HG02840 (cell line): ENCODE results near the gene TAF5L.

Experiments used
- ATAC-seq: cut with Tn5 transposase; IDR thresholded peaks from one replicate; pipeline ENCODE4 v1.9.1; 2021; ENCODE audit warnings: mild to moderate bottlenecking, moderate library complexity, moderate number of reproducible peaks; ENCODE audit not compliant: unreplicated experiment, low FRiP score

The TAF5L gene

GRCh38 chr1:229625915-229626831 lies at the start of gene TAF5L, which contains the start of gene URB2:
Gene TAF5L (minus strand): TSS chr1:229626122. CDS start chr1:229614482, 11,640 bp downstream.
Gene URB2 (plus strand): TSS chr1:229626247. CDS start chr1:229627634, 1,387 bp downstream.
- ATAC-seq = peak; percentile 73

DNA sequence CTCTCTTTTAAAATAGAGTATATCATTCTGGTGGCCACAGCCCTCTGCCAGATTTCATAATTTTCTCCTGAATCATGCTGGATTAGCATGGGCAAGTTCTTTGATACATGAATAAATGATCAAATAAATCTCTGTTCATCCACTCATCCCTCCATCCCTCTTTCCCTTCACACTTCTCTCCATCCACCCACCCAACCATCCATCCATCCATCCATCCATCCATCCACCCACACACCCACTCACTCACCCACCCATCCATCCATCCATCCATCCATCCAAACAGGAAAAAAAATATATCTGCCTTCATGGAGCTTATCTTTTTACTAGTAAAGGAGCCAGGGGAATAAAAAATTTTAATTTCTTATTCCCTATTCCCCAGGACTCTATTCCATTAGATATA lies 49.5 kb upstream of the TAF5L start:
- no peak for ATAC-seq

- ATAC-seq = no peak
Observed at GRCh38 chr1:229674042-229674441, 48.1 kb upstream of the TAF5L start.

DNA sequence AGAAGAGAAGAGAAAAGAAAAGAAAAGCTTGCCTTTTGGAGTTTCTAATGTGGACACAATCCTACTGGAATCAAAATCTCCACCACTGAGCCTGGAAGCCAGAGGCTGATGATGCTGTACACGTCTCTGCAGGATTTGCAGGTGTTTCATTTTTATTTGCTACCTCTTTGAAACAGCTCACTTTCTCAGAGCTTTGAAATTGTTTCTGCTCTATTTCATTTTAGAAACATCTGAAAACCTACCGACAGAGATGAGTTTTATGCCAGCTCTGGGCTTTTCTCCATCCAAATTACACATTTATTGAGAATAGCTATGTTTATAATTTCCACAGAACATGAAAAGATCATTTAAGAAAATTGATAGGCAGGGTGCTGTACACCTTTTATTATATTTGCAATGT lies 46.3 kb upstream of the TAF5L start:
- no peak for ATAC-seq

DNA sequence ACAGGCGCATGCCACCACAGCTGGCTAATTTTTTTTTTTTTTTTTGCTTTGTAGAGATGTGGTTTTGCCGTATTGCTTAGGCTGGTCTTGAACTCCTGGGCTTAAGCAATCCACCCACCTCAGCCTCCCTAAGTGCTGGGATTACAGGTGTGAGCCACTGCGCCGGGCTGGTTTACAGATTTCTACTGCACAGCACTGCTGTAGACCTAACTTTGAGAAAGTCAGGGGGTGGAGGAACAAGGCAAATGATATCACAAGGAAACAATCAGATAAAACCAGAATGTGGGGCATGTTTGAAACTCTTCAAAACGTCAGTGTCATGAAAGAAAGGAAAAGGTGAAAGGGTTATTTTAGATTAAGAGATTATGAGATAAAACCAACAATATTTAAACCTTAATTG lies 45.4 kb upstream of the TAF5L start:
- ATAC-seq = no peak

DNA sequence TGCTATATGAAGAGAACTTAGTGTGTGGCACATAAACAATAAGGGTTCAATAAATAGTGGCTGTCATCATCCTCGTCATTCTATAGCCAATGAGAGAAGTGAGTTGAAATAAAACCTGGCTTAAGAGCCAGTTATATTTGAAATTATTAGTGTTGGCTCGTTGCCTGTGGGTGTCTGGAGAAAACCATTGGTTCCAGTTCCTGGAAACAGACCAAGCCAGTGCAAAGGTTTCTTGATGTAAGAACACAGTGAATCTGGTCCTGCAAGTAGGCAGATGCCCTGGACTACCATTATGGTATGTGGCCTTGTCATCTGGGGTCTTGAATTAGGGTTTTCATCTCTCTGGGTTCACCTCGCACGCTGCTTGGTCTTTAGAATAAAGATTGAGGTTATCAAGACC lies 43.4 kb upstream of the TAF5L start:
- no peak for ATAC-seq

- no peak for ATAC-seq
Observed at GRCh38 chr1:229666585-229666984, 40.7 kb upstream of the TAF5L start.

DNA sequence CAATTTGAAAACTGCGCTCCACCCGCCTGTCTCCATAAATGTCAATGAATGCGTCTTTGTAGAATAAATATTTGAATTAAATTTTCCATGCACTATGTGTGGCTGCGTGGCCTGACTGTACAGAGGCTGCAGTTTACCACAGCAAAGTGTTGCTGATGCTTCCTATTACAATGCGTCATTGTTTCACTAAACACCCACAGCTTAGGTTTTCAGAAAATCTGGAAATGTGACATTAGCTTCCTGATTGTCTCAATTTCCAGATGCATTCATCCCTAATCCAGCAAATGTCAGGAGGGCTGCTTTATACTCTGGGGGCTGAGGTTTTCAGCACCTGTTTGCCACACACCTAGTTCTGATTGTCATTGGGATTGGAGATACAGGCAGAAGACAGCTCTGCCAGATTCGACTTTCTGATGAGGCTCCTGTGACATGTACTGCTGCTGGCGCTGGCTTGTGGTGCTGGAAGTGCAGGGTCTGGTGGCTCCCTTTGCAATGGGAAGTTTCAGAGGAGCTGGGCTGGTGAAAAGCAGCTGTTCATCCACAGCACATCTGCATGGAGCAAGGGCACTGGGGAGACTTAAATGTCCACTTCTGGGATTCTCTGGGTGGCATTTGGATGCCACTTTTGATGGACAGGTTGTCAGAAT lies 40.1 kb upstream of the TAF5L start:
- no peak for ATAC-seq

DNA sequence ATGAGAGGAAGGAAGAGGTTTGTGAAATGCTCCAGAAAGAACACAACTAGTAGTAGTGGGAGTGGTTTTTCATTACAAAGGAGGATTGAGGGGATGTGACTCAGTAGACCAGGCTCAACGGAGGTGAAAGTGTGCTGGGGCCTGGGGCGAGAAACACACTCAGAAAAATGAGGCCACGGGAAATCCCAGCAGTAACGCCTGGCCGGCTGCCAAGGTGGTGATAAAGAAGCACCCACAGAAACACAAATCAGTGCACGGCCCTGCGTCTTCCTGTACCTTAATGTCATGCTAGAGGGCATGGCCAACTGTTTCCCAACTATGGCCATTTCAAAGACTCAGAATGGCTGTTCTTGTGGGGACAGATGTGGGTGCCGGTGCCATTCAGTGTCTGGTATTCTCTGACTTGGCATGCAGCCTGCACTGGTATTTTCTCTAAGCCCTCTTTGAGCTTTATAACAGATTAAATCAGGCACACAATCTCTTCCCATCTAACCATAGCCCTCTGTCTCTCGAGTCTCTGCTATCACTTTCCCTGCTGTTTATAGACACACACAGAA lies 38.3 kb upstream of the TAF5L start:
- ATAC-seq = no peak

DNA sequence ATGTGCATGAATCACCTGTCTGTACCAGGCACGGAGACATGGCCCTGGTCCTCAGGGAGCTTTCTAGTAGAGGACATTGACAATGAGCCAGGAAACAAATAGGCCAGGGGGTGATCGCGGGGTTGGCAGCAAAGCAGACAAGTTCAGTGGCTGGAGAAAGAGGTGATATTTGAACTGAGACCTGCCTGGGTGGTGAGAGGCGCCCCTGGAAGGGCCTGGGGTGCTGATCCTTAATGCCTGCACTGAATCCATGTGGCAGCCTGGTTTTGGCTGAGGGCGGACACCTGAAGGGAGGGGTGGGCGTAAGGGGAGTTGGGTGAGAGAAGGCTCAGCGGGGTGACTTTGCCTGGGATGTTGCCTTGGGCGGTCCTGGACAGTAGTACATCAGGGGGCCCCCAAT lies 36.0 kb upstream of the TAF5L start:
- no peak for ATAC-seq

DNA sequence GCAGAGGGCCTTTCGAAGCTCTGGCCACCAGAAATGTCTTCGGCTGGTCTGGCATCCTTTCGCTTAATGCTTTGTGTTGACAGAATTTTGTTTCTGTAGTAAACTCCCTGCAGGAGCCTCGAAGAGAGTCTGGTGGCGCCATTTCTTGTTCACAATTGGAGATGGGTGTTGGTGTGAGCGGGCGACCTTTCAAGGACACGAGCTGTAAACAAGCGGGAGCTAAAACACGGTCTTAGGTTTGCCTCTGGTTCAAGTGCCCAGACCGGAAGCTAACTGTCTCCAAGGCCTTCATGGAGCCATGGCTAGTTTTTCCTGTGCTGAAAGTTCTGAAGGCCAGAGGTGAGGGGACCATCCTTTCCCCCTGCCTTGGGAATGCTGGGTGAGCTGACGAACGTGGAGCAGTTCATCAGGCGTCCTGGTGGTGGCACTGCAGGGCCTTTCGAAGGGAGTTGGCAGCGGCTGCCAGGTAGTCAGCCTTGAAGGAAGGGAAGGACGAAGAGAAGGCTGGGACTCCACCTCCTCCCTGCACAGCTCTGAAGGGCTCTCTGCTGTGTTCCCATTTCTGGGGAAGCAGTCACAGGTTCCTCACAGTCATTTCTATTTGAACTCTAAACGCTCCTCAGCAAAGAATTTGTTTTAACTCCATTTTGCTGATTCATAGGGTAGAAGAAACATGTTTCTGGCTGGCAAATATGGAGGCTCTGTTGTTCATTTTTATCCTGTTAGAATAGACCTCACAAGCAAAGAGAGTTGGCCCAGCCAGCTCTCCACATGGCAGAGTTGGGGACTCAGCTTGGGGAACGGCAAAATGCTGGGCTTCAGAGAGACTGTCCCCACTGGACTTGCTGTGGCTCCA lies 35.3 kb upstream of the TAF5L start:
- ATAC-seq = no peak

DNA sequence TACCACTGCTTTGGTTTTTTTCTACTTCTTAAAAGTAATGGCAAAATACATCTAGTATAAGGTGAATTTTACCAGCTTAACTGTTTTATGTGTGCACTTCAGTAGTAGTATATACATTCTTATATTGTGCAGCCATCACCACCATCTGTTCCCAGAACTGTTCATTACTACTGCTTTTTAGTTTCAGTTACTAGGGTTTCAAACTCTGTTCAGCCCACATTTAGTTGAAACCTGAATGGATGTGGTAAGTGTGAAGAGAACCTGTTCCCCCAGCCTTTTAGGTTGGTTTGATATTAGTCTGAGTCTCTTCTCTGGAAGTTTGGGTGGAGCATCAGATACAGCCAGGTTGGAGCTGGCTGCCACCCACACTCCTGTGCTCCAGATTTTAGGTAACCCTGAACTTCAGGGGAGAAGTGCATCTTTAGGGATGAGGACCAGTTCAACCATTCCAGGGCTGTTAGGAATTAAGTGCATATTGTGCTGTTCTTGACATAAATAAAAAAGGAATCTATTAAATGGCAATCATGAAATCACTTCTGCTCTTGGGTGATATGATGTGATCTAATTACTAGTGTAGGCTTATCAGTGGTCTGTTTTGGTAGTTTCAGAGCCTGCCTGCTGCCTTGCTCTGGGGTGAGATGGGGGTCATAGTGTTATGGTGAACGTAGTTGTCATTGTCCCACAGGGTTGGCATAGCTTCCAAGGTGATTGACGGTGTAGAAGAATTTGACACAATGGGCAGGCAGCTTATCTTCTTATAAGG lies 32.3 kb upstream of the TAF5L start:
- no peak for ATAC-seq

- ATAC-seq = no peak
Observed at GRCh38 chr1:229655781-229656180, 29.9 kb upstream of the TAF5L start.

DNA sequence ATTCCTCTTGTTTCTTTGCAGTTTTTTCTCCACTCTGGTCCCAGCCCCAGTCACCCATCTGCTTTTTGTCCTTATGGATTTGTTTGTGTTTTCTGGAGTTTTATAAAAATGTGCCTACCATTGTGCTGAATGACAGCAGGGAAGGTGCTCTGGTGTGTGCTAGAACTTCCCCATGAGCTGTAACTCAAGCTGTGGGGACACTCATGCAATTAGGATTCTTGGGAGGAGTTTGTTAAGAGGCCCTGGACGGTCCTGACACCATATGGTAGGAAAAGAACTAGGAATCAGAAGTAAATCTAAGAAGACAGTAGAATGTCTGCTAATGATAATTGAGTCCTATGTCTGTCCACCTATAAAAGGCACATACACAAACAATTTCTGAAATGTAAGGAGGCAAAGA lies 27.5 kb upstream of the TAF5L start:
- no peak for ATAC-seq

DNA sequence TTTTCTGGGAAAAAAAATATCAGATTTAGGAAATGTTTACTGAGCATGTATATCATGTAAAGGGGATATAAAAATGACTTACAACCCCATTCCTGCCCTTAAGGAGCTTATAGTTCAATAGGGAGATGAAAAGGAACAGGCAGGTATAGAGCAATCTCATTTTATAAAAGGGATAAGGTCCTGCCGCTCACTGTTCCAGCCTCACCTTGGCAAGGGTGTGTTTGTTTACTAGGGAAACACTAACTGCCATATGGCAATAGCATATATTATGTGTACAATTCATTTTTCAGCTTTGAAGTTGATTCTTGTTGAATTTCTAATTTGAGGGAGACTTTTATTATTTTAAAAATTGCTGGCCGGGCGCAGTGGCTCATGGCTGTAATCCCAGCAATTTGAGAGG lies 25.6 kb upstream of the TAF5L start:
- ATAC-seq = no peak

DNA sequence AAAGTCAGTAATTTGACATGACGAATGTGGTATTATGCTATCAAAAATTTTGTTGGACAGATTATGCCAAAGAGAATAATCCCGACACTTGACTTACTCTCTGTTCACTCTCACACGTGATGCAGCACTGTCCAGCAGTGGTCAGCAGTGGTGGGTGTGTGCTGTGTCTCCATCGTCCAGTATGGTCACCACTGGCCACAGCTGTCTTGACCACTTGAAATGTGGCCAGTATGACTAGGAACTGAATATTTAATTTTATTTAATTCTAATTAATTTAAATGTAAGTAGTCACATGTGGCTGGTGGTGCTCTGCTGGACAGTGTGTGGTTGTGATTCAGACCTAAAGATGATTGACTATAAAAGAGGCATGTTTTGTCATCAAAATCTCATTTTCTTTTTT lies 24.1 kb upstream of the TAF5L start:
- no peak for ATAC-seq

- ATAC-seq = no peak
Observed at GRCh38 chr1:229648406-229648805, 22.5 kb upstream of the TAF5L start.

- ATAC-seq = no peak
Observed at GRCh38 chr1:229645324-229645993, 19.5 kb upstream of the TAF5L start.

GRCh38 chr1:229643996-229644745 lies 18.2 kb upstream of the TAF5L start:
- ATAC-seq = no peak
